Astrocyte of the cerebellum (primary cell): ENCODE data around the gene RGS12.

Experiments used
- DNase-seq: peaks from one replicate; pipeline ENCODE4 v3.0.0-alpha.2; 2011; ENCODE audit warnings: low read depth
- H3K4me3 ChIP-seq: 2 replicates; pipeline ENCODE4 v1.5.1; 2011; ENCODE audit warnings: mild to moderate bottlenecking, low read depth, low read length, moderate library complexity
- in situ Hi-C: cut with HindIII; loops from 2 replicates; pipeline ENCODE4 v1.10.0; 2017; ENCODE audit warnings: low sequenced_read_pairs
- TF ChIP-seq, protein P1 (sequence below): IDR thresholded peaks from 2 replicates; pipeline ENCODE4 v1.5.1; 2012; ENCODE audit warnings: low read length, low read depth, moderate library complexity, mild to moderate bottlenecking; ENCODE audit errors: missing control alignments

RGS12 gene

DNA sequence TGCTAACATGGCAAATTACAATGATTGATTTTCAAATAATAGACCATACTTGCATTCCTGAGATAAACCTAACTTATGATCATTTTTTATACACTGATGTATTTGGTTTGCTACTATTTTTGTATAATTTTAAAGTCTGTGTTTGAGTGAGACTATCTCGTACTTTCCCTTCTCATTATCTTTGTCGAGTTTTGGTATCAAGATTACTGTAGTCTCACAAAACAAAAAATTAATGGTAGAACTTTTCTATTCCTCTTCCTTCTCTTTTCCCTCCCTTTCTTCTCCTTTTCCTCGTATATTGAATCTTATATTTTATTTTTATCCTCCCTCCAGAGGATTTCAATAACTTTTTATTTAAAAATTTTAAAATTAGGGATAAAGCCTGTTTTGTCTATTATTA lies 41.5 kb downstream of the RGS12 start:
- in situ Hi-C loops = no loop called here
- TF ChIP-seq, protein P1, sequence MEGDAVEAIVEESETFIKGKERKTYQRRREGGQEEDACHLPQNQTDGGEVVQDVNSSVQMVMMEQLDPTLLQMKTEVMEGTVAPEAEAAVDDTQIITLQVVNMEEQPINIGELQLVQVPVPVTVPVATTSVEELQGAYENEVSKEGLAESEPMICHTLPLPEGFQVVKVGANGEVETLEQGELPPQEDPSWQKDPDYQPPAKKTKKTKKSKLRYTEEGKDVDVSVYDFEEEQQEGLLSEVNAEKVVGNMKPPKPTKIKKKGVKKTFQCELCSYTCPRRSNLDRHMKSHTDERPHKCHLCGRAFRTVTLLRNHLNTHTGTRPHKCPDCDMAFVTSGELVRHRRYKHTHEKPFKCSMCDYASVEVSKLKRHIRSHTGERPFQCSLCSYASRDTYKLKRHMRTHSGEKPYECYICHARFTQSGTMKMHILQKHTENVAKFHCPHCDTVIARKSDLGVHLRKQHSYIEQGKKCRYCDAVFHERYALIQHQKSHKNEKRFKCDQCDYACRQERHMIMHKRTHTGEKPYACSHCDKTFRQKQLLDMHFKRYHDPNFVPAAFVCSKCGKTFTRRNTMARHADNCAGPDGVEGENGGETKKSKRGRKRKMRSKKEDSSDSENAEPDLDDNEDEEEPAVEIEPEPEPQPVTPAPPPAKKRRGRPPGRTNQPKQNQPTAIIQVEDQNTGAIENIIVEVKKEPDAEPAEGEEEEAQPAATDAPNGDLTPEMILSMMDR = no peak
- no peak for DNase-seq

DNA sequence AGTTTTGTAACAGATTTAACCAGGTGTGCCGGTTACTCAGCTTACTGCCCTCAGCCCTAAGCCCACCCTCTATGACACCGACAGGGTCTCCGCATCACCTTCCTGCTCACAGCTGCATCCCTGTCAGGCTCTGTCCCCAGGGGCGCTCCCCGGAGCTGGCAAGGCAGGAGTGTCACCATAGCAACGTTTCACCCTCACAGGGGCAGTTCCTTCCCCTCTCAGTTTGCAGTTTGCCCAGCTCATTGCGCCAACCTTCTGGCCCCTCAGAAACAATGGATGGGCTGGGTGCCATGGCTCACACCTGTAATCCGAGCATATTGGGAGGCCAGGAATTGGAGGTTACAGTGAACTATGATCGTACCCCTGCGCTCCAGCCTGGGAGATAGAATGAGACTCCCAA lies 42.6 kb downstream of the RGS12 start:
- TF ChIP-seq, protein P1 = no peak
- H3K4me3 ChIP-seq = no peak overlapping the region
- in situ Hi-C loops = no loop called here
- no peak for DNase-seq

More for the DNA sequence above, 41.5 kb downstream of the RGS12 start:
- H3K4me3 ChIP-seq = no peak overlapping the region

DNA sequence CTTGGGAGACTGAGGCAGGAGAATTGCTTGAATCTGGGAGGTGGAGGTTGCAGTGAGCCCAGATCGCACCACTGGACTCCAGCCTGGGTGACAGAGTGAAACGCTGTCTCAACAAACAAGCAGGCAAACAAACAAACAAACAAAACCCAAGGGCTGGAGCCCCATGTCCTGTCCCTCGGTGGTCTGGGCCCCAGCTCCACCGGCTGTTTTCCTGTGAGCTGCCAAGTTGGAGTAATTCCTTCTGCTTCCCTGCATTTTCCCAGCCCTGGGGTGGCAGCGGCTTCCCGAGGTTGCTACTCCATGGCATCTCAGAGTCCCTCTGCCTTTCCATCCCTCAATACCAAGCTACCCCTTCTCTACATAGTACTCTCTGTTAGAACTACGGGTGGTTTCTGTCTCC lies 43.2 kb downstream of the RGS12 start:
- H3K4me3 ChIP-seq = no peak overlapping the region
- in situ Hi-C loops = no loop called here
- DNase-seq = no peak
- TF ChIP-seq, protein P1 = no peak

DNA sequence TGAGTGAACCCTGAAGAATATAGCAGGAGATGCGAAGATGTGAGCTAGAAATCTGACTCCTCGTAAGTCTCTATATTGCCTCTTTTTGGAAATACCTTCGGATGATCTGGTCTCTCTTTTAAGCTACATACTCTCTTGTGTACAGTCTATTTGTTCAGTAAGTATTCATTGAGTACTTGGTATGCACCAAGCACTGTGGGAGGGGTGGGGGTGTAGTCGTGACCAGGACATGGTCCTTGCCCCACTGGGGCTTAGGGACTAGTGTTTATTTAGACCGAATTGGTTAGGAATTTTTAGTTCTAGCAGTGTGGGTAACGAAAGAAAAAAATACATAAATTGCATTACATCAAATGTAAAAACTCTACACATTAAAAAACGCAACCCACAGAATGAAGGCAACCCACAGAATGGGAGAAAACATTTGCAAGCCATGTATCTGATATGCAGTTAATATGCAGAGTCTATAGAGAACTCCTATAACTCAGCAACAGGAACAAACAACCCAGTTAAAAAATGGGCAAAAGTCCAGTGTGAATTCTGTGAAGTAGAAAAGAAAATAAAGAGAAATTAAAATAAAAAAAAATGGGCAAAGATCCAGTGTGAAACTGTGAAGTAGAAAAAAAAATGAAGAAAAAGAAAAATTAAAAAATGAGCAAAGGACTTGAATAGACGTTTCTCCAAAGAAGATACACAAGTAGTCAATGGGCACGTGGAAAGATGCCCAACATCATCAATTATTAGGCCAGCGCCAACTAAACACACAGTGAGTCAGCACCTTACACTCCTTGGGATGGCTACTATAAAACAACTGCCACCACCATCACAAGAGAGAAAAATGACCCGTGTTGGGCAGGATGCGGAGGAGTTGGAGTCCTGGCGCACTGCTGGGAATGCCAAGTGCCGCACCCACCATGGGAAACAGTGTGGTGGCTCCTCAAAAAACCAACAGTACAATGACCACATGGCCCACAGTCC lies 43.8 kb downstream of the RGS12 start:
- DNase-seq = no peak
- TF ChIP-seq, protein P1 = no peak
- in situ Hi-C loops = no loop called here
- H3K4me3 ChIP-seq = no peak overlapping the region

- in situ Hi-C loops = no loop called here
- no peak overlapping the region for H3K4me3 ChIP-seq
- TF ChIP-seq, protein P1 = no peak
- DNase-seq = no peak
Observed at GRCh38 chr4:3337357-3337732, 44.5 kb downstream of the RGS12 start.

GRCh38 chr4:3337811-3338210 lies 45.0 kb downstream of the RGS12 start:
- TF ChIP-seq, protein P1 = no peak
- in situ Hi-C loops = no loop called here

More at GRCh38 chr4:3337811-3338210, 45.0 kb downstream of the RGS12 start:
- DNase-seq = no peak
- H3K4me3 ChIP-seq = no peak overlapping the region
